SJCRH30 (cell line): ENCODE measurements around the gene MAP2K6. TPM values are rescaled to one million over a fixed set of nuclear protein-coding genes. Genes with fewer than 3 reads are reported as not detected.
"Not testable (repeated sequence)": the region's sequence is repeated elsewhere in the genome, so short reads cannot be mapped to it uniquely, and the experiment has no call there.

Experiments used
- DNase-seq, 2 experiments: peaks; one replicate each; pipeline ENCODE4 v3.0.0-alpha.2; 2015 to 2020
- H3K27ac ChIP-seq: fragments of 250-450 bp; sonication (Bioruptor Pico); 2 replicates; pipeline ENCODE4 v1.5.1; 2020; ENCODE audit warnings: mild to moderate bottlenecking, moderate library complexity
- H3K27me3 ChIP-seq: fragments of 250-450 bp; sonication (Bioruptor Pico); 2 replicates; pipeline ENCODE4 v1.5.1; 2020; ENCODE audit warnings: mild to moderate bottlenecking, moderate library complexity
- H3K36me3 ChIP-seq: fragments of 250-450 bp; sonication (Bioruptor Pico); 2 replicates; pipeline ENCODE4 v1.5.1; 2020; ENCODE audit warnings: mild to moderate bottlenecking, moderate library complexity
- H3K4me1 ChIP-seq: fragments of 250-450 bp; sonication (Bioruptor Pico); 2 replicates; pipeline ENCODE4 v1.5.1; 2020; ENCODE audit warnings: mild to moderate bottlenecking, moderate library complexity
- H3K4me3 ChIP-seq: fragments of 250-450 bp; sonication (Bioruptor Pico); 2 replicates; pipeline ENCODE4 v1.5.1; 2020; ENCODE audit warnings: mild to moderate bottlenecking, moderate library complexity
- H3K9me3 ChIP-seq: fragments of 250-450 bp; sonication (Bioruptor Pico); replicated peaks from 2 replicates; pipeline ENCODE4 v1.5.1; 2020; ENCODE audit warnings: mild to moderate bottlenecking, moderate library complexity
- total RNA-seq: library from RNA; depleted of rRNA; stranded (reverse); fragments of >200 nt; shearing (Covaris generic); gene quantifications from 2 replicates; pipeline ENCODE4 v1.2.3, GENCODE V29; 2014

MAP2K6 gene
- total RNA-seq, 1 experiment from 2014 or later = 0.55 TPM

GRCh38 chr17:69460963-69461922 is 46.7 kb downstream of the MAP2K6 start:
- H3K27me3 ChIP-seq = no peaks in the 10 kb centered on the region
- no peaks in the 10 kb centered on the region for H3K4me1 ChIP-seq
- H3K4me3 ChIP-seq = no peak overlapping the region
- no peak overlapping the region for H3K27ac ChIP-seq
- H3K36me3 ChIP-seq = no peaks in the 10 kb centered on the region
- no peak for DNase-seq
- H3K9me3 ChIP-seq = no peaks in the 10 kb centered on the region

GRCh38 chr17:69461951-69462369 is 47.5 kb downstream of the MAP2K6 start:
- DNase-seq = no peak
- no peaks in the 10 kb centered on the region for H3K27me3 ChIP-seq

GRCh38 chr17:69462882-69463281 is 48.4 kb downstream of the MAP2K6 start:
- no peak overlapping the region for H3K27ac ChIP-seq
- no peak overlapping the region for H3K4me3 ChIP-seq
- DNase-seq = no peak
- no peaks in the 10 kb centered on the region for H3K27me3 ChIP-seq
- H3K9me3 ChIP-seq = no peaks in the 10 kb centered on the region
- H3K36me3 ChIP-seq = no peaks in the 10 kb centered on the region
- no peaks in the 10 kb centered on the region for H3K4me1 ChIP-seq

More at GRCh38 chr17:69461951-69462369, 47.5 kb downstream of the MAP2K6 start:
- Histone ChIP-seq H3K27ac (no peak overlapping the region), H3K4me1 (no peaks in the 10 kb centered on the region), H3K36me3 (no peaks in the 10 kb centered on the region), H3K4me3 (no peak overlapping the region), H3K9me3 (no peaks in the 10 kb centered on the region)

- H3K9me3 ChIP-seq = no peaks in the 10 kb centered on the region
- no peaks in the 10 kb centered on the region for H3K27me3 ChIP-seq
- H3K36me3 ChIP-seq = no peaks in the 10 kb centered on the region
- H3K4me3 ChIP-seq = no peak overlapping the region
- H3K4me1 ChIP-seq = no peaks in the 10 kb centered on the region
- no peak overlapping the region for H3K27ac ChIP-seq
- DNase-seq = no peak
These were observed 52.0 kb downstream of the MAP2K6 start for GRCh38 chr17:69466451-69466850.

GRCh38 chr17:69466905-69467667 is 52.6 kb downstream of the MAP2K6 start:
- H3K27ac ChIP-seq = no peak overlapping the region
- no peaks in the 10 kb centered on the region for H3K27me3 ChIP-seq
- no peaks in the 10 kb centered on the region for H3K9me3 ChIP-seq
- H3K36me3 ChIP-seq = no peaks in the 10 kb centered on the region
- no peaks in the 10 kb centered on the region for H3K4me1 ChIP-seq
- H3K4me3 ChIP-seq = no peak overlapping the region
- DNase-seq = no peak

GRCh38 chr17:69468207-69468606 is 53.7 kb downstream of the MAP2K6 start:
- H3K4me3 ChIP-seq = no peak overlapping the region
- no peaks in the 10 kb centered on the region for H3K4me1 ChIP-seq
- H3K36me3 ChIP-seq = no peaks in the 10 kb centered on the region
- DNase-seq = no peak
- no peaks in the 10 kb centered on the region for H3K9me3 ChIP-seq
- H3K27ac ChIP-seq = no peak overlapping the region
- H3K27me3 ChIP-seq = no peaks in the 10 kb centered on the region

GRCh38 chr17:69470702-69471101 is 56.2 kb downstream of the MAP2K6 start:
- H3K36me3 ChIP-seq = no peaks in the 10 kb centered on the region
- no peaks in the 10 kb centered on the region for H3K27me3 ChIP-seq
- H3K9me3 ChIP-seq = no peaks in the 10 kb centered on the region

GRCh38 chr17:69471406-69471805 is 56.9 kb downstream of the MAP2K6 start:
- H3K4me3 ChIP-seq = no peak overlapping the region
- no peaks in the 10 kb centered on the region for H3K36me3 ChIP-seq
- H3K27me3 ChIP-seq = no peaks in the 10 kb centered on the region
- DNase-seq = no peak
- H3K9me3 ChIP-seq = no peaks in the 10 kb centered on the region
- no peaks in the 10 kb centered on the region for H3K4me1 ChIP-seq
- no peak overlapping the region for H3K27ac ChIP-seq

More at GRCh38 chr17:69470702-69471101, 56.2 kb downstream of the MAP2K6 start:
- no peaks in the 10 kb centered on the region for H3K4me1 ChIP-seq
- no peak for DNase-seq
- no peak overlapping the region for H3K27ac ChIP-seq
- H3K4me3 ChIP-seq = no peak overlapping the region

GRCh38 chr17:69473841-69474831 is 59.6 kb downstream of the MAP2K6 start:
- H3K4me1 ChIP-seq = no peaks in the 10 kb centered on the region
- peak in 1 of 2 experiments; percentile 3 for DNase-seq
- H3K4me3 ChIP-seq = no peak overlapping the region
- no peak overlapping the region for H3K27ac ChIP-seq
- no peaks in the 10 kb centered on the region for H3K36me3 ChIP-seq
- H3K27me3 ChIP-seq = no peaks in the 10 kb centered on the region
- H3K9me3 ChIP-seq = no peaks in the 10 kb centered on the region

- DNase-seq = no peak
- H3K4me3 ChIP-seq = no peak overlapping the region
- H3K27ac ChIP-seq = no peak overlapping the region
- H3K36me3 ChIP-seq = no peaks in the 10 kb centered on the region
- H3K9me3 ChIP-seq = no peaks in the 10 kb centered on the region
- no peaks in the 10 kb centered on the region for H3K27me3 ChIP-seq
- no peaks in the 10 kb centered on the region for H3K4me1 ChIP-seq
These were observed 62.9 kb downstream of the MAP2K6 start for GRCh38 chr17:69477204-69477902.

- H3K36me3 ChIP-seq = no peaks in the 10 kb centered on the region
- H3K4me3 ChIP-seq = no peak overlapping the region
- H3K27ac ChIP-seq = no peak overlapping the region
- DNase-seq = no peak
- no peaks in the 10 kb centered on the region for H3K9me3 ChIP-seq
- H3K27me3 ChIP-seq = no peaks in the 10 kb centered on the region
- no peaks in the 10 kb centered on the region for H3K4me1 ChIP-seq
These were observed 63.4 kb downstream of the MAP2K6 start for GRCh38 chr17:69477903-69478266.

- no peaks in the 10 kb centered on the region for H3K4me1 ChIP-seq
- no peaks in the 10 kb centered on the region for H3K27me3 ChIP-seq
- H3K36me3 ChIP-seq = no peaks in the 10 kb centered on the region
- no peaks in the 10 kb centered on the region for H3K9me3 ChIP-seq
- no peak for DNase-seq
- H3K4me3 ChIP-seq = no peak overlapping the region
- H3K27ac ChIP-seq = no peak overlapping the region
These were observed 64.4 kb downstream of the MAP2K6 start for GRCh38 chr17:69478916-69479315.

- H3K27me3 ChIP-seq, H3K9me3 ChIP-seq, DNase-seq, H3K4me1 ChIP-seq, H3K27ac ChIP-seq, H3K4me3 ChIP-seq, H3K36me3 ChIP-seq: not testable (repeated sequence)
These were observed 65.3 kb downstream of the MAP2K6 start for GRCh38 chr17:69479756-69480155.

GRCh38 chr17:69480245-69480644 is 65.7 kb downstream of the MAP2K6 start:
- Histone ChIP-seq H3K27ac (no peak overlapping the region), H3K36me3 (no peaks in the 10 kb centered on the region), H3K4me3 (no peak overlapping the region), H3K9me3 (no peaks in the 10 kb centered on the region), H3K4me1 (no peaks in the 10 kb centered on the region), H3K27me3 (no peaks in the 10 kb centered on the region)
- no peak for DNase-seq
